ENCODE data around the gene CENPV.

DNA sequence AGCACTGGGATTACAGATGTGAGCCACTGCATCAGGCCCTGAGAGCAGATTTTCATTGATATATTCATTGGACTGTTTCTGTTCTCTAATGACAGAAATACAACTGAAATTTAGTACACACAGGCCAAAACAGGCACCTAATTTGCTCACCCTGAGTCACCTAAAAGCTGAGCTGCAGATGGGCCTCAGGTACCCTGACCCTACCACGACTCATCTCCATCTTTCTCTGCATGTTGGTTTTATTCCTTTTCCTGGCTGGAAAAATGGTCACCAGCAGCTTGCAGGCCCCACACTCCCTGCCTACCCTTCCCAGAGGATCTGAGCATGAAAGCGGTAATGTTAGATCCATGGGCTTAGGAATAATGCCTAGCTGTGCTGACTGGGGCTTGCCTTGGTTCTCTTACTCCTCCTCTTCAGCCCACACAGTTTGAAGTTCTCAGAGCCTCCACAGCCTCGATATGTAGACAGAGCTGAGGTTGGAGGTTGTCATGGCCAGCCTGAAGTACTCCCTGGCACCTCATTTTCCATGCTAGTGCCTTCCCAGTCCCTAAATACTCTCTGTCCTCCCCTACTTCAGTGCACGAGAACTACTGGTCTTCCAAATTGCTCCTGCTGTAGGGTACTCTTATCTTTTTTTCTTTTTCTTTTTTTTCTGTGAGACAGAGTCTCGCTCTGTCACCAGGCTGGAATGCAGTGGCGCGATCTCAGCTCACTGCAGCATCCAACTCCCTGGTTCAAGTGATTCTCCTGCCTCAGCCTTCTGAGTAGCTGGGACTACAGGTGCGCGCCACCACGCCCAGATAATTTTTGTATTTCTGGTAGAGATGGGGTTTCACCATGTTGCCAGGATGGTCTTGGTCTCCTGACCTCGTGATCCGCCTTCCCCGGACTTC is 51.1 kb downstream of the CENPV start:
- TF ChIP-seq, protein P1, sequence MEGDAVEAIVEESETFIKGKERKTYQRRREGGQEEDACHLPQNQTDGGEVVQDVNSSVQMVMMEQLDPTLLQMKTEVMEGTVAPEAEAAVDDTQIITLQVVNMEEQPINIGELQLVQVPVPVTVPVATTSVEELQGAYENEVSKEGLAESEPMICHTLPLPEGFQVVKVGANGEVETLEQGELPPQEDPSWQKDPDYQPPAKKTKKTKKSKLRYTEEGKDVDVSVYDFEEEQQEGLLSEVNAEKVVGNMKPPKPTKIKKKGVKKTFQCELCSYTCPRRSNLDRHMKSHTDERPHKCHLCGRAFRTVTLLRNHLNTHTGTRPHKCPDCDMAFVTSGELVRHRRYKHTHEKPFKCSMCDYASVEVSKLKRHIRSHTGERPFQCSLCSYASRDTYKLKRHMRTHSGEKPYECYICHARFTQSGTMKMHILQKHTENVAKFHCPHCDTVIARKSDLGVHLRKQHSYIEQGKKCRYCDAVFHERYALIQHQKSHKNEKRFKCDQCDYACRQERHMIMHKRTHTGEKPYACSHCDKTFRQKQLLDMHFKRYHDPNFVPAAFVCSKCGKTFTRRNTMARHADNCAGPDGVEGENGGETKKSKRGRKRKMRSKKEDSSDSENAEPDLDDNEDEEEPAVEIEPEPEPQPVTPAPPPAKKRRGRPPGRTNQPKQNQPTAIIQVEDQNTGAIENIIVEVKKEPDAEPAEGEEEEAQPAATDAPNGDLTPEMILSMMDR (conservative IDR thresholded peaks at IDR 0.05): no peak
- no peak for TF ChIP-seq ZFX (IDR thresholded peaks at IDR 0.05)

All from C4-2B (cell line).